Limb (tissue), 2 donors: ENCODE data around the gene TUBB4A.
"Not testable (repeated sequence)": the region's sequence is repeated elsewhere in the genome, so short reads cannot be mapped to it uniquely, and the experiment has no call there.

ENCODE experiments used
- DNase-seq, 2 donors: peaks; one replicate each; pipeline ENCODE4 v3.0.0-alpha.2; 2016; ENCODE audit errors: extremely low spot score in 2 of 2

The TUBB4A gene

DNA sequence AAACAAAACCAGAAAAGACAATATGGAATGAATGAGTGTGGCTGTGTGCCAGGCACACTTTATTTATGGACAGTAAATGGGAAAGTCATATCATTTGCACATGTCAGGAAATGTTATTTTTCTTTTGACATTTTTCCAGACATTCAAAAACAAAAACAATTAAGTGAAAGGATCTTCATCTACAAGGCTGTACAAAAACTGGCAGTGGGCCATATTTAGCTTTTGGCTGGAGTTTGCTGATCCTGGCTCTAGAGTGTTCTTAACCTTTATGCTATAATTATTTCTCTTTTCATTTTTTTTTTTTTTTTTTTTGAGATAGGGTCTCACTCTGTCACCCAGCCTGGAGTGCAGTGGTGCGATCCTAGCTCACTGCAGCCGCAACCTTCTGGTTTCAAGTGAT lies 22.2 kb upstream of the TUBB4A start:
- DNase-seq: no peak

DNA sequence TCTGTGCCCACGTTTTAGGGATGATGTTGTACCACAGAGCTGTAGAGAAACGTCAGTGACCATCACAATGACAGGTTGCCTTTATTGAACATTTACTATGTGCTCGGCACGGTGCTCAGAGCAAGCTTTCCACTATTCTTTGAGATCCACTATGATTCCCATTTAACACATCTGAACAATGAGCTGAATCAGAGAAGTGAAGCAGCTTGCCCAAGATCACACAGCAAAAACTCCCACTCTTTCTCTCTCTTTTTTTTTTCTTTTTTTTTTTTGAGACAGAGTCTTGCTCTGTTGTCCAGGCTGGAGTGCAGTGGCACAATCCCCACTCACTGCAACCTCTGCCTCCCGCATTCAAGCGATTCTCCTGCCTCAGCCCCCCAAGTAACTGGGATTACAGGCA lies 20.6 kb upstream of the TUBB4A start:
- DNase-seq: no peak

DNA sequence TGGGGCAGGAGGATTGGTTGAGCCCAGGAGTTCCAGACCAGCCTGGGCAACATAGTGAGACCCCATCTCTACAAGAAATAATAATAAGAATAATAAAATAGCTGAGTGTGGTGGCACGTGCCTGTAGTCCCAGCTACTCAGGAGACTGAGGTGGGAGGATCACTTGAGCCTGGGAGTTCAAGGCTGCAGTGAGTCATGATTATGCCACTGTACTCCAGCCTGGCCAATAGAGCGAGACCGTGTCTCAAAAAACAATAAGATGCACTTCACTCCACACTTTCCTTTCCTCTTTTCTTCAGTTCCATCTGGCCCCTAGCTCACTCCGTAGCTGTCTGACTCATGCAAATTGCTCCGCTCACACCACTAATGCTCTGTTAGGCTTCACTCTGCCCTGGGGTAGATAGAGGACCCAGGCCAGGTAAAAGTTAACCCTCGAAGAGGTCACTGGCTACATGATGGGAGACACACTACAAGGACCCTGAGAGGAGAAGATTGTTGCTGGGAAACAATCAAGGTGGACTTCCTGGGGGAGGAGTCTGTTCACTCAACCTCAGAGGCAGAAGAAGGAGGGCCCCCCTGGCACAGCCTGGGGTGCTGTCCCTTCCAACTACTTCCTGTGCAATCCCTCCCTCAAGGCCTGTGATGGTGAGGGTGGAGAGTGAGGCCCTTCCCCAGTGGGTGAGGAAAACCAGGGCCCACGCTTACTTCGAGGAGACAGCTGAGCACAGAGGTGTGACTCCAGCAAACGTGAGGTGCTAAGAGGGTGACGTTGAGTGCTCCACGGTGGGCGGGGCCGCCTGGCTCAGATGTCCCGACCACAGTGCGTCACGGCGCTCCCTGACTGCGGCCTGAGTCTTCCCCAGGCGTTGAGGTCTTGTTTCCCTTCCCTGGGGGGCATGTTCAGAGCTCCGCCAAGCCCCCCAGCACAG lies 19.9 kb upstream of the TUBB4A start:
- no peak for DNase-seq

DNA sequence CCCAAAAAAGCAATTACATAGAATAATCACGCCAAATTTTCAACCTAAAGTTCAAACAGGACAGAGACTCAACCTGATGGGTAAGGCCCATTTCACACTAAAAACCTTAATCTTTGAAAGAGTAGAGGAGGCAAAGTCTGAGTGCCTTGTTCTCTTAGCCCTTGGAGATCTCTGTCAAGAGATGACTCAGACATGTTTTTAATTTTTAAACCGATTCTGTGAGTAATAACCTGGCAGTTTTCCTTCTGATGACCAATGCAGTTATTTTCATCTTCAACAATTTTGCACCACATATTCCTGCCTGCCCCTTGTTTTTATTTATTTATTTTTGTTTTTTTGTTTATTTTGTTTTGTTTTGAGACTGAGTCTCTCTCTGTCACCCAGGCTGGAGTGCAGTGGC lies 17.2 kb upstream of the TUBB4A start:
- no peak for DNase-seq

DNA sequence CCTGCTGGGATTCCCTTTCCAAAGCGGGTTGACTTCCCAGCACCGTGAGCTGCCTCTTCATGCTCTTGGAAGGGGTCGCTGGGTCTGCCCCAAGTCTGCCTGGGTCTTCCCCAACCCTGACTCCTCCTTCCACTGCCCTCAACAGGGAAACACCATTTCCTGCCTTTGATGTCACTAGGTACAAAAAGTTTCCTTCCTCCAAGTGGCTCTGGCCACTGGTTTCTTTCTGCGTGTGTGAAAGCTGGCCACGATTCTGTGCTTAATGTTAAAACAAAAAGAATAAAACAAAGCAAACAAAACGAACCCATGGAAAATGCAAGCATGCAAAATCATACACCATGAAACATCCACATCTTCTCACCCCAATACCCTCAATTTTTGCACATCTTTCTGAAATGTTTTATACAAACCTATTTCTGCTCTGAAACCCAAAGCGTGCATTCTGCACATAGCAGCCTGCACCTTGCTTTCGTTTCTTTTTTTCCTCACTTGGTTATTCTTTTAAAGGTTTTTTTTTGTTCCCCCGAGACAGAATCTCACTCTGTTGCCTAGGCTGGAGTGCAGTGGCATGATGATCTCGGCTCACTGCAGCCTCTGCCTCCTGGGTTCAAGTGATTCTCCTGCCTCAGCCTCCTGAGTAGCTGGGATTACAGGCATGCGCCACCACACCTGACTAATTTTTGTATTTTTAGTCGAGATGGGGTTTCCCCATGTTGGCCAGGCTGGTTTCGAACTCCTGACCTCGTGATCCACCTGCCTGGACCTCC lies 16.2 kb upstream of the TUBB4A start:
- no peak for DNase-seq

DNA sequence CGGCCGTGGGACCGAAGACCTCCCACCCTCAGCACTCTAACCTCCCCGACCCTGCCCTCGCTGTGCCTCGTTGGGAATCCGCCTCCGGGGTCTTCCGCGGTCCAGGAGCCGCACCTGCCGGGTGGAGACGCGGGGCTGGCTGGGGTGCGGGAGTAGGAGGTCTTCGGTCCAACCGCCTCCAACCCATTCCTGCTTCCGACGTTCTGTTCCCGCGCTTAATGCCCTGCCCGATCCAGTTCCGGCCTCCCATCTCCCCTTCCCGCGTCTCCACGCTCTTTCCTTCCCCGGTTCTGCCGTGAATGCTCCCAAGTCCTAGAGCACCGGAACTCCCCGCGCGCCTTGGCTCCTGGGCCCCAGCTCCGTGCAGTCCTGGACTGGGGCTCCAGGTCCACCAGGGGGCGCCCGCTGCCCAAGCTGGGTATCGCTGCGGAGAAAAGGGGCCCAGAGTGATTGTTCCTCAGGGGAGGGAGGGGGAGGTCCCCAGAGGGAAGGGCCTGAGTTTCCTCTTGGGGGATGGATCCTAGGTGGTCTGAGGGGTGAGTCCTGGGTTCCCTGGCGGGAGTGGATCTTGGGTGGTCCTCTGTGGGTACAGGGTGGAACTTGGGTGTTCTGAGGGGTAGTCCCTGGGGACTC lies 14.7 kb upstream of the TUBB4A start:
- peak; percentile 72 to 90 for DNase-seq

DNA sequence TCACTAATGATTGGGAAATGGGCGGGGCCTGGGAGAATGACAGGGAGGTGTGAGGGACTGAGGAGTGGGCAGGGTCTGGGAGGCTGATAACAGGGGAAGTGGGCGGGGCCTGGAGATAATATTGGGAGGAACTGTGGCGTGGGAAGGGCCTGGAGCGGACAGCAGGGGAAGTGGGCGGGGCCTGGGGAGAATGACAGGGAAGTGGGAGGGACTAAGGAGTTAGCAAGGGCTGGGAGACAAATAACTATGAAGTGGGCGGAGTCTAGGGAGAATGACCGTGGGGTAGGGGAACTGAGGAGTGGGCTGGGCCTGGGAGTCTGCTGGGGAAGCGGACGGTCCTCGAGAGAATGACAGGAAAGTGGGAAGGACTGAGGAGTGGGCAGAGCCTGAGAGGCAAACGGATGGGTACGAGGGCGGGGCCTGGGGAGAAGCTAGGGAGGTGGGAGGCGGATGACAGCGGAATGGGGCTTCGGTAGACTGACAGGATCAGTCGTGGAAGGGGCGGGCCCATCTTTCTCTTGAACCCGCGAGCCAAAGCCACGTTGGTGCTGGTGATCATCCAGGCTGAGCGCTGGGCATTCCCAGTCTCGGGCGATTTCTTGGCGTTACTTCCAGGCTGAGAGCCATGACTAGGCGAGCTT lies 14.0 kb upstream of the TUBB4A start:
- peak; percentile 82 to 86 for DNase-seq

DNA sequence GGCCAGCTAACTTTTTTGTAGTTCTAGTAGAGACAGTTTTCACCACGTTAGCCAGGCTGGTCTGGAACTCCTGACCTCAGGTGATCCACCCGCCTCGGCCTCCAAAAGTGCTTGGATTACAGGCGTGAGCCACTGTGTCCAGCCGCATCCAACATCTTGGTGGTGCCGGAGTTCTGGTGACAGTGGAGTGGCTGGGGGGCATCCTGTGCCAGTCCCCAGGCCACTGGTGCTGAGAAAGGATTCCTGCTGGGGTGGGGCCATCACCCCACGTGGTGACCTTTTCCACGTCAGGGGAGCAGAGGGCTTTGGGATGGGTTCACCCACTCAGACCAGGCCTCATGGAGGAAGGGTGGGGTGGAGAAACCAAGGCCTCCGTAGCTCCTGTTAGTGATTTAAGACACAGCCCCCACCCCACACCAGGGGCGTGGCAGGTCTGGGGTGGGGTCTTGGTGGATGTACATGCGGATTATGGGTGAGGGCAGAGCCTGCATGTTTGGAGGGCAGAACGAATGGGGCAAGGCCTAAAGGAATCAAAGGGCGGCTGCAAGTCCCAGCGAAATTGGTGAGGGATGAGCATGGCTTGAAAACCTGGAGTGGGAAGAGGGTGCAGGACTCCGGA lies 12.9 kb upstream of the TUBB4A start:
- DNase-seq: no peak

DNA sequence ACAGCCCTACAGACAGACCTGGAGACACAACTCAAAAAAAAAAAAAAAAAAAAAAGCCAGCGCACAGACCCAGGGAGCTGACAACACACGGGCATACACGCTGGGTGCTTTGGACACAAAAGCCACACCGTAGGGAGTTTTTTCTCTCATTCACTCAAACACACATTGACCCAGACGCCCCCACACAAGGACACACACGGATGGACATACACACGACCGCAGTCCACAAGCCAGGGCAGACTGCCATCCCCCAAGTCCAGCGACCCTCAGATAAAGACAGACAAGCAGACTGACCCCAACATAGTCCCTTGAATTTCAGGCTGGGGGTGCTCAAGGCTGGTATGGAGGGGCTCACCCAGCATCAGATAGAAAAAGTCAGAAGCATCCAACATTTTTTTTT lies 12.0 kb upstream of the TUBB4A start:
- DNase-seq: no peak

DNA sequence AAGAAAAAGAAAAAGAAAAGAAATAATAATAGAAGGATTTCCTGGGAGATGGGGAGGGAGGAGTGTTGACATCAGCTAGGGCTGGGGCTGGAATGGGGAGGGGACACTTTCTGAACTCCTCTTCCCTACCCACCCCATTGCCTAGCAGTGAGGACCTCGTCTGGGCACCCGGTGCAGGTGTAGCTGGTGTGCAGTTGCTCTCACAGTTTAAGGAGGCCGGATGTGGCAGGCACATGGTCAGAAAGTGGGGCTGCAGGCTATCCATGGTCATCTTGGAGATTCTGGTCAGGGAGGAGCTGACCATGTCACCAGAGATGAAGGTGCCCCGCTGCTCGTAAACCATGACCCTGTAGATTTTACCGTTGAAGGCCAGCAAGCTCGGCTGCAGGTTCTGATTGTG lies 8.5 kb upstream of the TUBB4A start:
- no peak for DNase-seq

DNA sequence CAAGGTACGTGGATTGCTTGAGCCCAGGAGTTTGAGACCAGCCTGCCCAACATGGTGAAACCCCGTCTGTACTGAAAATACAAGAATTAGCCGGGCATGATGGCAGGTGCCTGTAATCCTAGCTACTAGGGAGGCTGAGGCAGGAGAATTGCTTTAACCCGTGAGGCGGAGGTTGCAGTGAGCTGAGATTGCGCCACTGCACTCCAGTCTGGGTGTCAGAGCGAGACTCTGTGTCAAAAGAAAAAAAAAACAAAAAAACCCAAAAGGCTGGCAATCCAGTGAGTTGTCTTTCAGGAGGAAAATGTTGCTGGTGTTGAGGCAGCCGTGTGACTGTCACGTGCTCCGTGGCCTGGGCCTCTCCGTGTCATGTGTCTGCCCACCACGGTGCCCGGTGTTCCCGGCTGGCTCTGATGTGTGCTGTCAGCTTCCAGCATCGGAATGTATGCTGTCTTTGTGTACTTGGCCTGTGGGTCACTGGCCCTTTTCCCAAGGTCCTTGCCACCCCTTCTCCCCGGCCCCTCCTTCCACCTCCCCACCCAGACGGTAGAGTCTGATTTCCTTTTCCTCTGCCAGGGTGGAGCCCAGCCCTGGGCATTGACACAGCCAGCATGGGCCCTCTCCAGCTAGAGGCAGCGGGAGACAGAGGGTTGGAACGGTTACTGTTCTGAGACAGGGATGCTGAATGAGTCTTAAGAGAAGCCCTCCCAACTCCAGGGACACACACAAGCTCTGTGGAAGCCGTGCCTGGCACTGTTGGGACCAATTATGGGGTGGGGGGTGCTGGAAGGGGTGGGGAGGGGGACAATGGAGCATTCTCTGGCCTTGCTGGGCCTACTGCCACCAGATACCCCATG lies 7.2 kb upstream of the TUBB4A start:
- DNase-seq: no peak

DNA sequence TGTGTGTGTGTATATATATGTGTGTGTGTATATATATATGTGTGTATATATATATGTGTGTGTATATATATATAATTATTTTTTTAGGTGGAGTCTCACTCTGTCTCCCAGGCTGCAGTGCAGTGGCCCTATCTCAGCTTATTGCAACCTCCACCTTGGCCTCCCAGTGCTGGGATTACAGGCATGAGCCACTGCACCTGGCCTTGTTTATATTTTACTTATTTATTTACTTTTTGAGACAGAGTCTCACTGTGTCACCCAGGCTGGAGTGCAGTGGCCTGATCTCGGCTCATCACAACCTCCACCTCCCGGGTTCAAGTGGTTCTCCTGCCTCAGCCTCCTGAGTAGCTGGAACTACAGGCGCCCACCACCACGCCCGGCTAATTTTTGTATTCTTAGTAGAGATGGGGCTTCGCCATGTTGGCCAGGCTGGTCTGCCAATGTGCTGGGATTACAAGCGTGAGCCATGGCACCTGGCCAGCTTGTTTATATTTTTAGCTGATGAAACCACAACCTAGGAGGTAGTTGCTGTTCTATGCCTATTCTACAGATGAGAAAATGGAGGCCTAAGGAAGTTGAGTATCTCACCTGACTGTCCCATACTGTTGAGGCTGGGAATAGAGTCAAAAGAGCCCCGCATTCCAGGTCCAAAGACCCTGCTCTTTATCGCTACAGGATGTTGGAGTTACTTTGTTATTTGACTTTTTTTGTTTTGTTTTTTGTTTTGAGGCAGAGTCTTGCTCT lies 6.1 kb upstream of the TUBB4A start:
- not testable (repeated sequence) for DNase-seq

DNA sequence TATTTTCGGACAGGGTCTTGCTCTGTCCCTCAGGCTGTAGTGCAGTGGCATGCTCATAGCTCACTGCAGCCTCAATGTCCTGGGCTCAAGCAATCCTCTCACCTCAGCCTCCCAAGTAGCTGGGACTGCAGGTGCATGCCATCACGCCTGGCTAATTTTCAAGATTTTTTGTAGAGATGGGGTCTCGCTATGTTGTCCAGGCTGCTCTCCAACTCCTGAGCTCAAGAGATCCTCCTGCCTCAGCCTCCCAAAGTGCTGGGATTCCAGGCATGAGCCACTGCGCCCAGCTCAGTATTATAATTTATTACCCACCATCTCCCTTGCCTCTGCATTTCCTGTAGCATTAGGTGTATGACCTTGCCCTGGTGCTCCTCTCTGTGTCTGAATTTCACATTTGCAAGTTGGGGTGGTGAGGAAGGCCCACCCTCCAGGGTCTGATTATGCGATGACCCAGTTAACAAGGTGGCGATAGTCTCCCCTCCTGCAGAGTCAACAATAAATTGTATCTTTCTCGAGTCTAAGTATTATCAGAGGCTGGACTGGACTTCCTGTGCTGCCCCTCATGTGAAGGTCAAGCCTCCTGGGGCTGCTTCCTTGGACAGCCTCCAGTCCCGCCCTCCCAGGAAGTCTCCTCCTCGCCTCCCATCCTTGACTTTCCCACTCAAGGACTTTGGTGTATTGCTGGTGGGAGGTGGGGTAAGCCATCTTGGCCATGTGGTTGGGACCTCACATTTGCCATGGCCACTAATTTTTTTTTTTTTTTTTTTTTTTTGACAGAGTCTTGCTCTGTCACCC lies 1.5 kb upstream of the TUBB4A start:
- DNase-seq: no peak

DNA sequence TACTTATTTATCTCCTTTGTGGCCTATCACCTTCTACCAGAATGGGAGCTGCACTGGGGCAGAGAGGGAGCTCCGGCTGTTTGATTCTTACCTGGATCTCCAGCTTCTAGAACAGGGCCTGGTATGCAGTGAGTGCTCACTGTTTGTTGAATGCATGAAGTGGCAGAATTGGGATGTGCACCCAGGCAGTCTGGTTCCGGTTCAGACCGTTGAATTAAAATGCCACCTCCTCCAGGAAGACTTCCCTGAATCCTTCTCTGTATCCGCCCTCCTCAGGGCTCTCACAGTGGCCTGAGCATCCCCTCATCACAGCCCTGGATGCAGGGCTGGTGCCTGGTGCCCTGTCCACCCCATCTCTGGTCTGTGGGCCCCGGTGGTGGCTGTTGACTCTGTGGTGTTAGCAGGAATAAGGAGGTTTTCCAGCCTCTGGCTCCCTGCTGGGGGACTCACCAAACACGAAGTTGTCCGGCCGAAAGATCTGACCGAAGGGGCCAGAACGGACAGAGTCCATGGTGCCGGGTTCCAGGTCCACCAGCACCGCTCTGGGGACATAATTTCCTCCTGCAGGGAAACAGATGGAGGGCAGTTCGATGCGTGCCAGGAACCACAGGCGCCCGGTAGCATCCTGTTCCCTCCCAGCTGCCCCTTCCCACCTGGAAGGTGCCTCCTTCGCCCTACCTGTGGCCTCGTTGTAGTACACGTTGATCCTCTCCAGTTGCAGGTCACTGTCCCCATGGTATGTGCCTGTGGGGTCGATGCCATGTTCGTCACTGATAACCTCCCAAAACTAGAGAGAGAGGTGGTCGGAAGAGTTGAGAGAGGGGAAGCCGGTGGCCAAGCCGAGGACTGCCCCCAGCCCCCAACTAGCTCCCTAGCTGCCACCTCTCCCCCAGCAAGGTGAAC lies 1.0 kb downstream of the TUBB4A start:
- DNase-seq: no peak

DNA sequence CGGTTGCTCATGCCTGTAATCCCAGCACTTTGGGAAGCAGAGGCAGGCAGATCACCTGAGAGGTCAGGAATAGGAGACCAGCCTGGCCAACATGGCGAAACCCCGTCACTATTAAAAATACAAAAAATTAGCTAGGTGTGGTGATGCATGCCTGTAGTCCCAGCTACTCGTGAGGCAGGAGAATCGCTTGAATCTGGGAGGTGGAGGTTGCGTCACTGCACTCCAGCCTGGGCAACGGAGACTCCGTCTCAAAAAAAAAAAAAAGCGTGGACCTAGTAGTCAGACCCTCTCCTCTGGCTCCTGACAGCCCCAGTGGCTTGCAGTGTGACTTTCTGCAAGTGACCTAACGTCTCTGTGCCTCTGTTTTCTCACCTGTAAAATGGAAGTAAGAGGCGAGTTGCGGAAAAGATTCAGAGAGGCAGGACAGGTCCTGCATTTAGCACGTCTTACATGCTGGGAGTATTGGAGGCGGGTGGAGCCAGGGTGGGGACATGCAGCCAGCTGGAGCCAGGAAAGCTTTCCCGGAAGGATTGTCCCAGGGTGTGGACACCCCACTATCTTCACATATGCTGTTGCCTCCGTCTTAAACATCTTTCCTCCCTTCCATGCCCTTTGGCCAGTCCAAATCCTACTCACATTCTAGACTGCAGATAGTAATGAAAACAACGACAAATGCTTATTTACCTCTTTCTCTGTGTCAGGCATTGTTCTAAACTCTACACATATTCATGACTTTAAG lies 2.9 kb downstream of the TUBB4A start:
- DNase-seq: no peak

DNA sequence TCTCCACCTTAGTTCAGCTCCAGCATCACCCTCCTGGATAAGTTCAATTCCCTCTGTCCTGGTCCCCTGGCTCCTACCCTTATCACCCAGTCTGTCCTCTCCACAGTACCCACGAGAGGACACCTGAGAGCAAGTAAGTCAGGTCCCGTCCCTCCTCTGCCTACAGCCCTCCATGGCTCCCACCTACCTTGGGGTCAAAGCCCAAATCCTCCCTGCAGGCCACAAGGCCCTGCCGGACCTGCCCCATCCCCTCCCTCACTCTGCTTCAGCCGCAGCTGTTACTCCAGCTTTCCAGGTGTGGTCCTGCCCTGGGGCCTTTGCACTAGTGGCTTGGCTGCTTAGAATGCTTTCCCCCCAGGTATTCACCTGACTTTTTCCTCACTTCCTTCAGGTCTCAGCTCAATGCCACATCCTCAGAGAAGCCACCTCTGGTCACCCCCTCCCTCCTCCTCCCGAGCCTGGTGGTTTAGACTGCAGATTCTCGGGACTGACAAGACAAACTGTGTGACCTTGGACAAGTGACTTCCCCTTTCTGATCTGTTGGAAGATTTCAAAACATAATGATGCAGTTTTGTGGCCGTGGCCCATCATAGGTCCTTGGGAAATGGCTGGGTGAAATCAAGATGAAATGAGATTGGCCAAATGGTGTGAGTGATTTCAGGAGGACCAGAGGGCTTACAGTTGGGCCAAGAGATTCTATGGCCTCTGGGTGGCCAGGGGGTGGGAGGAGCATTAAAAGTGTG lies 3.6 kb downstream of the TUBB4A start:
- no peak for DNase-seq
